ENCODE measurements around the gene TCTN1.

Gene TCTN1

DNA sequence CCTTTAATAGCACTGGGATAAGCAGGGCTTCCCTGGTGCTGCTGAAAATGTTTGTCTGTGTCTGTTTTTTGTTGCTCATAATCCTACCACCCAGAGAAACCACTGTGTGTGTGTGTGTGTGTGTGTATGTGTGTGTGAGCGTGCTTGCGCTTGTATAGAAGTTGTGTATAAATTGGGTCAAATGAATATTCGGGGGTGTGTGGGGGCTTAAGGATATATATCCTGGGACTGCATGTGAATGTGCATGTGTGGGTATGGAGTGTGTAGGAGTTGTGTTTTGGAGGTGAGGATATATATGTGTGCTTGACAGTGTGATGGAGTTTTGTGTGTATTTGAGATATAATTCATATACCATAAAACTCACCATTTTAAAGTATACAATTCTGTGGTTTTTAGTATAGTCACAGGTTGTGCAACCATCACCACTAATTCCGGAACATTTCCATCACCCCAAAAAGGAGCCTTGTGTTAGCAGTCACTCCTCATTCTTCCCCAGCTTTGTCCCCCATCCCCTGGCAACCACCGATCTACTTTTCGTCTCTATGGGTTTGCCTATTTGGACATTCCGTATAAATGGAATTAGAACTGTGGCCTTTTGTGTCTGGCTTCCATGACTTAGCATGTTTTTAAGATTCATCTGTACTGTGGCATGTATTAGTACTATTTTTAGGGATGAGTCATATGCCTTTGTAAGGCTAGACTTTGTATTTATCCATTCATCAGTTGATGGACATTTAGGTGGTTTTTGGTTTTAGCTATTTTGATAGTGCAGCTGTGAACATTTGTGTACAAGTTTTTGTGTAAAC, 25.6 kb downstream of the TCTN1 start:
- H3K4me3 ChIP-seq (ENCODE audit: insufficient read depth, low read length, poor library complexity, severe bottlenecking), result no peak overlapping the region
- H3K27ac ChIP-seq (ENCODE audit: low read depth, low read length), result no peak overlapping the region
- no peak overlapping the region for H3K4me2 ChIP-seq (ENCODE audit: low read depth, low read length, poor library complexity, severe bottlenecking)
- H4K20me1 ChIP-seq (ENCODE audit: low read depth, low read length), result no peaks in the 10 kb centered on the region
- no peaks in the 10 kb centered on the region for H3K9me3 ChIP-seq (ENCODE audit: insufficient read depth, low read length)
- no peaks in the 10 kb centered on the region for H3K36me3 ChIP-seq (ENCODE audit: low read length)
- H3K9me2 ChIP-seq (replicated peaks; ENCODE audit: insufficient read depth, low read length), result no peaks in the 10 kb centered on the region
- H3K27me3 ChIP-seq (ENCODE audit: low read length), result no peaks in the 10 kb centered on the region
- peaks cover 5% of the 10 kb centered on the region; the same call in 1 of the 2 replicates for H3F3A ChIP-seq (ENCODE audit: insufficient read depth)
- H3K79me2 ChIP-seq (ENCODE audit: insufficient read depth, low read length), result no peaks in the 10 kb centered on the region
- no peak overlapping the region for H3K9ac ChIP-seq (ENCODE audit: low read length)
- H2AFZ ChIP-seq (ENCODE audit: low read depth, low read length, severe bottlenecking), result no peak overlapping the region
- TF ChIP-seq EZH2phosphoT487 (conservative IDR thresholded peaks at IDR 0.05; ENCODE audit: low read length), result no peak
- TF ChIP-seq, protein P1, sequence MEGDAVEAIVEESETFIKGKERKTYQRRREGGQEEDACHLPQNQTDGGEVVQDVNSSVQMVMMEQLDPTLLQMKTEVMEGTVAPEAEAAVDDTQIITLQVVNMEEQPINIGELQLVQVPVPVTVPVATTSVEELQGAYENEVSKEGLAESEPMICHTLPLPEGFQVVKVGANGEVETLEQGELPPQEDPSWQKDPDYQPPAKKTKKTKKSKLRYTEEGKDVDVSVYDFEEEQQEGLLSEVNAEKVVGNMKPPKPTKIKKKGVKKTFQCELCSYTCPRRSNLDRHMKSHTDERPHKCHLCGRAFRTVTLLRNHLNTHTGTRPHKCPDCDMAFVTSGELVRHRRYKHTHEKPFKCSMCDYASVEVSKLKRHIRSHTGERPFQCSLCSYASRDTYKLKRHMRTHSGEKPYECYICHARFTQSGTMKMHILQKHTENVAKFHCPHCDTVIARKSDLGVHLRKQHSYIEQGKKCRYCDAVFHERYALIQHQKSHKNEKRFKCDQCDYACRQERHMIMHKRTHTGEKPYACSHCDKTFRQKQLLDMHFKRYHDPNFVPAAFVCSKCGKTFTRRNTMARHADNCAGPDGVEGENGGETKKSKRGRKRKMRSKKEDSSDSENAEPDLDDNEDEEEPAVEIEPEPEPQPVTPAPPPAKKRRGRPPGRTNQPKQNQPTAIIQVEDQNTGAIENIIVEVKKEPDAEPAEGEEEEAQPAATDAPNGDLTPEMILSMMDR (IDR thresholded peaks at IDR 0.05; ENCODE audit: insufficient read depth, low read length, poor library complexity, severe bottlenecking), result no peak

DNA sequence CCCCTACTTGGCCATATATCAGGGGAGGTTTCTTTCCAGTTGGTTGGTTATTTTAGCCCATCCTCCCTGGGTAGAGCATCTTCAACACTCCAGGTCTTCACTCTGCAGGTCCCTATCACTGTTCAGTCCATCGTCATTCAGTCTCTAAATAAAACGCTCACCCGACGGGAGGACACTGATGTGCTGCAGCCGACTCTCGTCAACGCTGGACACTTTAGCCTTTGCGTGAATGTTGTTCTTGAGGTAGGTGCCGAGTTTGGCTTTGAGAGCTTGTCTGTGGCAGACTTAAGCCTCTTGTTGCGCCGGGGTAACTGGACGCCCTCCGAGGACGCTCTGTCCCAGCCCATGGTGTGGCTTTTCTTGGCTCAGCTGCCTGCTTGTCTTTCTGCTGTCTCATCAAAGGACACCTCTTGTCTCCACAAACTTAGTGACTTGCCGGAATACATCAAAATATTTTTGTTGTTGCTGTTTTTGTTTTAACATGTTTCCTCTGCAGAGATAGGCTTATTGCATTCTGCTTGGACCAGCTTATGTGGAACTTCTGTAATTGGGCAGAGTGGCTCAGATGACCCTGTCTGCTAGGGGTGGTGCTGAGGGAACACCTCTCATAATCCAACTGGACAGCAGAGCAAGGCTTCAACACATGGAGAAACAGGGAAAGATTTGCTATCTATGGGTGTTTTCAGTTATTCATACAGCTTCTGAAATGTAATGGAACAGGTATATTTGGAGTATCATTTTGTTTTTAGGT, 26.5 kb downstream of the TCTN1 start:
- TF ChIP-seq EZH2phosphoT487 (conservative IDR thresholded peaks at IDR 0.05; ENCODE audit: low read length), result no peak
- TF ChIP-seq, protein P1 (IDR thresholded peaks at IDR 0.05; ENCODE audit: insufficient read depth, low read length, poor library complexity, severe bottlenecking), result no peak
- no peak overlapping the region for H3K27ac ChIP-seq (ENCODE audit: low read depth, low read length)
- no peak overlapping the region for H3K4me2 ChIP-seq (ENCODE audit: low read depth, low read length, poor library complexity, severe bottlenecking)

DNA sequence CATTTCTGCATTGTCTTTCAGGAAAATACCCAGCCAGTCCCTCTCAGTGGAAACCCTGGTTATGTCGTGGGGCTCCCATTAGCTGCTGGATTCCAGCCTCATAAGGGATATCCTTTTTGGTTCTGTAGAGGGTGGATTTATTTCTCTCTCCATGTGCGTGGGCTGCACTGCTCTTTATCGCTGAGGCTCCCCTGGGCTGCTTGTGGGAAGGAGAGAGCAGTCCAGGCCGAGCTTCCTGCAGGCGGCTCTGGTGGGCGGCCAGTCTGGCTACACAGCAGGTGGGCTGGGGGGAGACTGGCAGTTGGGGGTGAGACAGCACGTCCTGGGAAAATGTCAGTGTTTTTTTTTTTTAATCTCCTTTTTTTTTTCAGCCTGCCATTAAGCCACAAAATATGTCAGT, 27.6 kb downstream of the TCTN1 start:
- H3K36me3 ChIP-seq (ENCODE audit: low read length), result no peaks in the 10 kb centered on the region; the same call in 1 of the 2 replicates
- H2AFZ ChIP-seq (ENCODE audit: low read depth, low read length, severe bottlenecking), result no peak overlapping the region
- H3K27me3 ChIP-seq (ENCODE audit: low read length), result no peaks in the 10 kb centered on the region
- no peaks in the 10 kb centered on the region for H3K79me2 ChIP-seq (ENCODE audit: insufficient read depth, low read length)
- H3K4me2 ChIP-seq (ENCODE audit: low read depth, low read length, poor library complexity, severe bottlenecking), result peak overlapping the region; percentile 30
- no peaks in the 10 kb centered on the region for H3K9me2 ChIP-seq (replicated peaks; ENCODE audit: insufficient read depth, low read length)
- no peaks in the 10 kb centered on the region for H3K9me3 ChIP-seq (ENCODE audit: insufficient read depth, low read length)
- H3F3A ChIP-seq (ENCODE audit: insufficient read depth), result peaks cover under 1% of the 10 kb centered on the region; the same call in 1 of the 2 replicates
- H3K9ac ChIP-seq (ENCODE audit: low read length), result peak overlapping the region; percentile 11
- no peak overlapping the region for H3K27ac ChIP-seq (ENCODE audit: low read depth, low read length)
- H4K20me1 ChIP-seq (ENCODE audit: low read depth, low read length), result no peaks in the 10 kb centered on the region
- TF ChIP-seq, protein P1 (IDR thresholded peaks at IDR 0.05; ENCODE audit: insufficient read depth, low read length, poor library complexity, severe bottlenecking), result no peak
- no peak overlapping the region for H3K4me3 ChIP-seq (ENCODE audit: insufficient read depth, low read length, poor library complexity, severe bottlenecking)

More for the DNA sequence above, 26.5 kb downstream of the TCTN1 start:
- no peaks in the 10 kb centered on the region for H3K27me3 ChIP-seq (ENCODE audit: low read length)
- H3K9ac ChIP-seq (ENCODE audit: low read length), result no peak overlapping the region
- H3K4me3 ChIP-seq (ENCODE audit: insufficient read depth, low read length, poor library complexity, severe bottlenecking), result no peak overlapping the region
- H3K9me3 ChIP-seq (ENCODE audit: insufficient read depth, low read length), result no peaks in the 10 kb centered on the region
- H3K79me2 ChIP-seq (ENCODE audit: insufficient read depth, low read length), result no peaks in the 10 kb centered on the region
- no peaks in the 10 kb centered on the region for H3K36me3 ChIP-seq (ENCODE audit: low read length)
- H3F3A ChIP-seq (ENCODE audit: insufficient read depth), result no peaks in the 10 kb centered on the region
- H2AFZ ChIP-seq (ENCODE audit: low read depth, low read length, severe bottlenecking), result no peak overlapping the region
- no peaks in the 10 kb centered on the region for H4K20me1 ChIP-seq (ENCODE audit: low read depth, low read length)
- H3K9me2 ChIP-seq (replicated peaks; ENCODE audit: insufficient read depth, low read length), result no peaks in the 10 kb centered on the region
